ENCODE measurements around the gene ALDH4A1. TPM values are rescaled to one million over a fixed set of nuclear protein-coding genes. Genes with fewer than 3 reads are reported as not detected.

The ALDH4A1 gene
- total RNA-seq, 2 experiments from 2014 or later: 0.61 to 0.71 TPM

DNA sequence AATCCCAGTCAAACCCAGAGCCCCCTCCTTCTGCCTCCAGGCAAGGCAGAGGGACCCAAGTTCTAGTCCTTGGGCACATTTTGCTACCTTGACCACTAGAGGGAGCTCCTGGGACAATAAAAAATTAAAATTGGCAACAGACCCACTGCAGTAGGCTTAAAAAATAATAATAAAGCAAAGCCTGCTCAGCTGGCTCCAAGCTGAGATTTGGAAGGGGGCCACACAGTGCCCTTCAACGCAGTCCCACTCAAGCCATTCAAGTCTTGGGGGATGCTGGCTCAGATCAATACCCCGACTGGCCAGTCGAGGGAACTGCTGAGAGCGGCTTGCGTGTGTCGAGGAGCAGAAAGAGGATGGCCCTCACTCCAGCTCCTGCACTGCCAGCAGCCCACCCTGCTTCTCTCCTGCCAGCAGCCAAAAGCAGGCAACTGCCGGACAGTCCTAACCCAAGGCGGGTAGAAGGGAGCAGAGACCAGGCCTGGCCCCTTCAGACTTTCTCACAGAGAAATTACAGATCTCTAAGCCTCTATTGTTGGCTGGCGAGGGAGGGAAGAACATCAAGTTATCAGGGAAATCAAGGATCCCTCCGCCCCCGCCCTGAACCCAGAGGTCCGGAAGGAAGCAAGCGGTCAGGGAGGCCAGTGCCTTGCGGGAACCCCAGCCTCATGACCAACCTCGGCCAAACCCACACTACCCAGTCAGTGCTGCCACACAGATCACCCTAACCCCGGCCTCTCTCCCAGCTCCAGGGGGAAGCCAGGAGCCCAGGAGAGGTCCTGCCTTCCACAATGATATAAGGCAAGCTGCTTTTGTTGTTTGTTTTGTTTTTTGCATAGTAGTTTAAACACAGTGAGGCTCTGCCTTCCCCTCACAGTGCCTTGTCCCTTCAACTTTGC, 4.9 kb upstream of the ALDH4A1 start:
- H3K27ac Mint-ChIP-seq: peak overlapping the region; percentile 28
- H3K36me3 Mint-ChIP-seq (ENCODE audit: low read depth): peaks cover 67% of the 10 kb centered on the region
- ChIA-PET CTCF (interaction anchor here (0.6 to 5.3 kb wide), 25 partner anchors 8 to 206 kb away, joined by 3 to 60 read pairs (median 4); partner anchors contain the start of gene IFFO2), POLR2A (interaction anchor here (1.1 to 2.9 kb wide), 8 partner anchors 17 to 167 kb away, joined by 4 to 27 read pairs (median 6); partner anchors contain the start of gene IFFO2)
- TF ChIP-seq, protein P1, sequence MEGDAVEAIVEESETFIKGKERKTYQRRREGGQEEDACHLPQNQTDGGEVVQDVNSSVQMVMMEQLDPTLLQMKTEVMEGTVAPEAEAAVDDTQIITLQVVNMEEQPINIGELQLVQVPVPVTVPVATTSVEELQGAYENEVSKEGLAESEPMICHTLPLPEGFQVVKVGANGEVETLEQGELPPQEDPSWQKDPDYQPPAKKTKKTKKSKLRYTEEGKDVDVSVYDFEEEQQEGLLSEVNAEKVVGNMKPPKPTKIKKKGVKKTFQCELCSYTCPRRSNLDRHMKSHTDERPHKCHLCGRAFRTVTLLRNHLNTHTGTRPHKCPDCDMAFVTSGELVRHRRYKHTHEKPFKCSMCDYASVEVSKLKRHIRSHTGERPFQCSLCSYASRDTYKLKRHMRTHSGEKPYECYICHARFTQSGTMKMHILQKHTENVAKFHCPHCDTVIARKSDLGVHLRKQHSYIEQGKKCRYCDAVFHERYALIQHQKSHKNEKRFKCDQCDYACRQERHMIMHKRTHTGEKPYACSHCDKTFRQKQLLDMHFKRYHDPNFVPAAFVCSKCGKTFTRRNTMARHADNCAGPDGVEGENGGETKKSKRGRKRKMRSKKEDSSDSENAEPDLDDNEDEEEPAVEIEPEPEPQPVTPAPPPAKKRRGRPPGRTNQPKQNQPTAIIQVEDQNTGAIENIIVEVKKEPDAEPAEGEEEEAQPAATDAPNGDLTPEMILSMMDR (IDR thresholded peaks at IDR 0.05): peak; percentile 98
- H3K9me3 Mint-ChIP-seq: no peaks in the 10 kb centered on the region
- H3K27me3 Mint-ChIP-seq: no peaks in the 10 kb centered on the region
- peak overlapping the region; percentile 17 for H3K4me3 Mint-ChIP-seq
- DNase-seq (peak; percentile 21 to 82 (median 51)), ATAC-seq (ENCODE audit: poor library complexity) (no peak)
- peaks cover 18% of the 10 kb centered on the region for H3K4me1 Mint-ChIP-seq (ENCODE audit: low read depth)
- H3K36me3 ChIP-seq (ENCODE audit: insufficient read depth, low read length): peaks cover 65% of the 10 kb centered on the region
- H3K4me3 ChIP-seq (ENCODE audit: low read length): no peak overlapping the region
- H3K27ac ChIP-seq (ENCODE audit: low read depth in 1 of 2, low read length in 2 of 2): no peak overlapping the region
- peaks cover 23% of the 10 kb centered on the region for H3K4me1 ChIP-seq (ENCODE audit: insufficient read depth, low read length)
- H3K27me3 ChIP-seq (ENCODE audit: control insufficient read depth in 1 of 2, insufficient read depth in 2 of 2, low read length in 2 of 2): no peaks in the 10 kb centered on the region
- no peaks in the 10 kb centered on the region for H3K9me3 ChIP-seq (ENCODE audit: control insufficient read depth in 1 of 2, insufficient read depth in 1 of 2, low read length in 2 of 2)
- intact Hi-C loops (cut with DNase I, micrococcal nuclease): loop anchor here (1.0 to 10.0 kb wide), 7 partner anchors 20 to 978 kb away; partner anchors contain the start of gene OTUD3 (in 1 of the 2)

DNA sequence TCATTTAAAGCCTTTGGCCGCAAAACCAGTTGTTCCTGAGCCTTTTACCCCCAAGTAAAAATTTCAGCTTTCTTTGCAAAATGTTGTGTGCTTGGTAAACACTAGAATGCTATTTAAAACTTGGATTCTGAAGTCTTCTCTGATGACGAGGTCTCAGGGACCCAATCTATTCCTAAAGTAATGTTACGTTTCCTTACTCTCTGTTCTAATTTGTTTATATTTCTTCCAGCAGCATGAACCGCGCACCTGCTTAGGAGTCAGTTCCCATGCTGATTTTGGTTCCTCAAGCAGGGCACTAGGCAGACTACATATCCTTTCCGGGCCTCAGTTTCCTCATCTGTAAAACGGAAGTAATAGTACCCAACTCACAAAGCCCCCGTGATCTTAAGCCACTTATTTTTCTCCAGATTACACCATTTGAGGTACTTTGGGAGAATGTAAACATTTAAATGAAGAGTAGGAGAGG, 969 bp upstream of the ALDH4A1 start:
- H3K27ac ChIP-seq (ENCODE audit: low read depth in 1 of 2, low read length in 2 of 2): peak overlapping the region; percentile 34 to 87
- TF ChIP-seq, protein P1 (IDR thresholded peaks at IDR 0.05): no peak
- no peaks in the 10 kb centered on the region for H3K9me3 Mint-ChIP-seq
- peaks cover 35% of the 10 kb centered on the region for H3K36me3 Mint-ChIP-seq (ENCODE audit: low read depth)
- peak overlapping the region; percentile 91 for H3K4me3 Mint-ChIP-seq
- H3K27ac Mint-ChIP-seq: peak overlapping the region; percentile 96
- peaks cover 41% of the 10 kb centered on the region for H3K4me1 ChIP-seq (ENCODE audit: insufficient read depth, low read length)
- intact Hi-C loops (cut with DNase I, micrococcal nuclease): loop anchor here (2.0 to 10.0 kb wide), 5 partner anchors 53 to 981 kb away; partner anchors contain the start of genes EMC1 (in 1 of the 2), IFFO2 (in 1 of the 2), MRTO4 (in 1 of the 2) and OTUD3 (in 1 of the 2)
- no peaks in the 10 kb centered on the region for H3K27me3 Mint-ChIP-seq
- no peak for DNase-seq
- peak overlapping the region; percentile 81 for H3K4me3 ChIP-seq (ENCODE audit: low read length)
- peaks cover 37% of the 10 kb centered on the region for H3K4me1 Mint-ChIP-seq (ENCODE audit: low read depth)
- no peaks in the 10 kb centered on the region for H3K9me3 ChIP-seq (ENCODE audit: control insufficient read depth in 1 of 2, insufficient read depth in 1 of 2, low read length in 2 of 2)
- ATAC-seq (ENCODE audit: poor library complexity): no peak
- H3K36me3 ChIP-seq (ENCODE audit: insufficient read depth, low read length): peaks cover 28% of the 10 kb centered on the region
- CTCF ChIA-PET: interaction anchor here (0.9 to 4.3 kb wide), 6 partner anchors 10 to 53 kb away, joined by 3 to 27 read pairs (median 5); partner anchors contain the start of gene IFFO2
- H3K27me3 ChIP-seq (ENCODE audit: control insufficient read depth in 1 of 2, insufficient read depth in 2 of 2, low read length in 2 of 2): no peaks in the 10 kb centered on the region
- POLR2A ChIA-PET: interaction anchor here (0.8 to 3.7 kb wide), 12 partner anchors 10 to 349 kb away, joined by 3 to 30 read pairs (median 7); partner anchors contain the start of genes EMC1, IFFO2 and MRTO4

DNA sequence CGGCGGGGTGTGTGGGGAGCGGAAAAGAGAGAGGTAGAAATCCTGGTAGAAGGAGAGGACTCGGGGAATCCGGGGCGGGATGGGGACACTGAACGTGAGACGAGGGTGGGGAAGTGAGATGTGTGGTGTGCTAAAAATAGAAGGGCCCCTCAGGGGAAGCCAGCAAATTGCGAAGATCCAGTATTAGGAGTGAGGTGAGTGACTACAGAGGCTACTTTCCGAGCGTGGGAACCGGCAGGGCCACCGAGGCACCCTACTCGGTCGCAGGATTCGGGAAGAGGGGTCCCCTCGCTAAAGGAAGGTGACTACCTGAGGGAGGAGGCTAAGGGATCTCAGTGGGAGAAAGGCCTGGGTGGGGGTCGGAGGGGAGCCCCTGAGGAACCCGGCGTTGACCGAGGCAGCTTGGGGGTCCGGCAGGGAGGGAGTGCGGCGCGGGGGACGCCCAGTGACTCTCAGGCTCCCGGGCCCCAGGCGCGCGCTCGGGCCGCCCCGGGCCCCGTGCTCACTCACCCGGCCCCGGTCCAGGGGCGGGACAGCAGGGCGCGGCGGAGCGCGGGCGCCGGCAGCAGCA, 318 bp downstream of the ALDH4A1 start:
- Mint-ChIP-seq H3K9me3 (no peaks in the 10 kb centered on the region), H3K4me3 (peak overlapping the region; percentile 91), H3K4me1 (ENCODE audit: low read depth) (peaks cover 35% of the 10 kb centered on the region), H3K27me3 (no peaks in the 10 kb centered on the region), H3K36me3 (ENCODE audit: low read depth) (peaks cover 23% of the 10 kb centered on the region), H3K27ac (peak overlapping the region; percentile 96)
- Histone ChIP-seq H3K27me3 (ENCODE audit: control insufficient read depth in 1 of 2, insufficient read depth in 2 of 2, low read length in 2 of 2) (no peaks in the 10 kb centered on the region), H3K4me3 (ENCODE audit: low read length) (peak overlapping the region; percentile 81), H3K36me3 (ENCODE audit: insufficient read depth, low read length) (peaks cover 15% of the 10 kb centered on the region), H3K27ac (ENCODE audit: low read depth in 1 of 2, low read length in 2 of 2) (peak overlapping the region; percentile 34 to 87), H3K9me3 (ENCODE audit: control insufficient read depth in 1 of 2, insufficient read depth in 1 of 2, low read length in 2 of 2) (no peaks in the 10 kb centered on the region), H3K4me1 (ENCODE audit: insufficient read depth, low read length) (peaks cover 34% of the 10 kb centered on the region)
- POLR2A ChIA-PET: interaction anchor here (0.8 to 3.7 kb wide), 12 partner anchors 11 to 350 kb away, joined by 3 to 30 read pairs (median 7); partner anchors contain the start of genes EMC1, IFFO2 and MRTO4
- TF ChIP-seq, protein P1 (IDR thresholded peaks at IDR 0.05): no peak
- DNase-seq: peak in 4 of 14 experiments; percentile 5 to 41 (median 30)
- ATAC-seq (ENCODE audit: poor library complexity): no peak
- CTCF ChIA-PET: interaction anchor here (1.0 to 4.3 kb wide), 4 partner anchors 12 to 70 kb away, joined by 3 to 27 read pairs (median 4); partner anchors contain the start of gene IFFO2
- intact Hi-C loops (cut with DNase I, micrococcal nuclease): loop anchor here (2.0 to 10.0 kb wide), 5 partner anchors 55 to 983 kb away; partner anchors contain the start of genes EMC1 (in 1 of the 2), IFFO2 (in 1 of the 2), MRTO4 (in 1 of the 2) and OTUD3 (in 1 of the 2)

All from CD4-positive, alpha-beta T cell (primary cell).